MM.1S (cell line): ENCODE data around the gene GIPC3.

ENCODE experiments used
- EZH2 ChIP-seq: fragments of 300-600 bp; sonication (generic); optimal IDR thresholded peaks from 2 replicates; pipeline ENCODE3; 2017; ENCODE audit warnings: low read depth, mild to moderate bottlenecking, antibody characterized with exemption, low read length, mixed read lengths
- EZH2phosphoT487 ChIP-seq: fragments of 300-600 bp; sonication (generic); IDR thresholded peaks from 2 replicates; pipeline ENCODE4 v1.6.1; 2018; ENCODE audit warnings: antibody characterized with exemption, low read length
- TF ChIP-seq, protein P1 (sequence below): fragments of 300-600 bp; sonication (generic); IDR thresholded peaks from 2 replicates; pipeline ENCODE4 v1.5.1; 2016; ENCODE audit warnings: antibody characterized with exemption, low read length, mixed read lengths

DNA sequence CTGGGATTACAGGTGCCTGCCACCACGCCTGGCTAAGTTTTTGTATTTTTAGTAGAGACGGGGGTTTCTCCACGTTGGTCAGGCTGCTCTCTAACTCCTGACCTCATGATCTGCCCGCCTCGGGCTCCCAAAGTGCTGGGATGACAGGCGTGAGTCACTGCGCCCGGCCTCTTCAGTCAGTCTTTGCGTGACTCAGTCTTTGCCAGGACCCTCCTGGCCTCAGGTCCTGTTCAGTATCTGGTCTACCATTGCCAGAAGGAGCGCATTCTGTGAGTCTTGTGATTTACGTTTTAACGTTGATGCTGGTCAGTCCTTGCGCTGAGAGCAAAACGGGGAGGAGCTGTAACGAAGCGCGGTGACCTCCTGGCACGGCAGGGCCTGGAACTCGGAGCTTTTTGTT, 20.1 kb upstream of the GIPC3 start:
- no peak for TF ChIP-seq EZH2
- TF ChIP-seq, protein P1, sequence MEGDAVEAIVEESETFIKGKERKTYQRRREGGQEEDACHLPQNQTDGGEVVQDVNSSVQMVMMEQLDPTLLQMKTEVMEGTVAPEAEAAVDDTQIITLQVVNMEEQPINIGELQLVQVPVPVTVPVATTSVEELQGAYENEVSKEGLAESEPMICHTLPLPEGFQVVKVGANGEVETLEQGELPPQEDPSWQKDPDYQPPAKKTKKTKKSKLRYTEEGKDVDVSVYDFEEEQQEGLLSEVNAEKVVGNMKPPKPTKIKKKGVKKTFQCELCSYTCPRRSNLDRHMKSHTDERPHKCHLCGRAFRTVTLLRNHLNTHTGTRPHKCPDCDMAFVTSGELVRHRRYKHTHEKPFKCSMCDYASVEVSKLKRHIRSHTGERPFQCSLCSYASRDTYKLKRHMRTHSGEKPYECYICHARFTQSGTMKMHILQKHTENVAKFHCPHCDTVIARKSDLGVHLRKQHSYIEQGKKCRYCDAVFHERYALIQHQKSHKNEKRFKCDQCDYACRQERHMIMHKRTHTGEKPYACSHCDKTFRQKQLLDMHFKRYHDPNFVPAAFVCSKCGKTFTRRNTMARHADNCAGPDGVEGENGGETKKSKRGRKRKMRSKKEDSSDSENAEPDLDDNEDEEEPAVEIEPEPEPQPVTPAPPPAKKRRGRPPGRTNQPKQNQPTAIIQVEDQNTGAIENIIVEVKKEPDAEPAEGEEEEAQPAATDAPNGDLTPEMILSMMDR = no peak
- TF ChIP-seq EZH2phosphoT487 = no peak
